Ammon's horn (tissue), 1 donor: ENCODE results near the gene NLRP9.

Experiments used
- DNase-seq: peaks from one replicate; pipeline ENCODE4 v3.0.0-alpha.2; 2016; ENCODE audit warnings: low spot score

The NLRP9 gene

GRCh38 chr19:55673465-55673864, 64.7 kb downstream of the NLRP9 start:
- no peak for DNase-seq

DNA sequence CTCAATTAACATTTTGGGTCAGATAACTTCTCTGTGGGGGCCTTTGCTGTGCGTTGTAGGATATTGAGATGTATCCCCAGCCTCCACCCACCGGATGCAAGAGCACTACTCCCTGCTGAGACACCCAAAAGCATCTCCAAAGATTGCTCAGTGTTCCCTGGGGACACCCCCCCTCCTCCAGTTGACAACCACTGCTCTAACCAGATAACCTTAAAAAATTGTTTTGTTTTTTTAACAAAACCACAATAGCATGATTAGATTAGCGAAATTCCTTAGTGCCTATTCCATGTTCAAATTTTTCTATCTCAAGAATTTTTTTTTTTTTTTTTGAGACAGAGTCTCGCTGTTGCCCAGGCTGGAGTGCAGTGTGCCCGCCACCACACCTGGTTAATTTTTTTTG, 65.8 kb downstream of the NLRP9 start:
- DNase-seq: no peak

DNA sequence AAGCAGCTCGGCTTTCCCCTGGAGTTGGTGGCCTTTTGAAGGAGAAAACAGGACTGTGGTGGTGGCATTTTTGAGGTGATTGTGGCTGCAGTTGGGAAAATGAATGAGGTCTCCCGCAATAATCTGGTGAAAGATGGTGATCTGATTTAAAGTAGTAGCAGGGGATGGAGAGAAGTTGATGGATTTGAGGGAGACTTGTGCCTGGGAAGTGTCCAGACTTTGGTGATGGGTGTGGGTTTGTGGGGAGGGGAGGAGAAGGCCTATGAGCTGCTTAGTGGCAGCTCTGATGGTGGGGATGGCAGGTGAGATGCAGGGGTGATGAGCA, 67.2 kb downstream of the NLRP9 start:
- no peak for DNase-seq

- peak; percentile 66 for DNase-seq
Observed at GRCh38 chr19:55670280-55671053, 67.7 kb downstream of the NLRP9 start.

DNA sequence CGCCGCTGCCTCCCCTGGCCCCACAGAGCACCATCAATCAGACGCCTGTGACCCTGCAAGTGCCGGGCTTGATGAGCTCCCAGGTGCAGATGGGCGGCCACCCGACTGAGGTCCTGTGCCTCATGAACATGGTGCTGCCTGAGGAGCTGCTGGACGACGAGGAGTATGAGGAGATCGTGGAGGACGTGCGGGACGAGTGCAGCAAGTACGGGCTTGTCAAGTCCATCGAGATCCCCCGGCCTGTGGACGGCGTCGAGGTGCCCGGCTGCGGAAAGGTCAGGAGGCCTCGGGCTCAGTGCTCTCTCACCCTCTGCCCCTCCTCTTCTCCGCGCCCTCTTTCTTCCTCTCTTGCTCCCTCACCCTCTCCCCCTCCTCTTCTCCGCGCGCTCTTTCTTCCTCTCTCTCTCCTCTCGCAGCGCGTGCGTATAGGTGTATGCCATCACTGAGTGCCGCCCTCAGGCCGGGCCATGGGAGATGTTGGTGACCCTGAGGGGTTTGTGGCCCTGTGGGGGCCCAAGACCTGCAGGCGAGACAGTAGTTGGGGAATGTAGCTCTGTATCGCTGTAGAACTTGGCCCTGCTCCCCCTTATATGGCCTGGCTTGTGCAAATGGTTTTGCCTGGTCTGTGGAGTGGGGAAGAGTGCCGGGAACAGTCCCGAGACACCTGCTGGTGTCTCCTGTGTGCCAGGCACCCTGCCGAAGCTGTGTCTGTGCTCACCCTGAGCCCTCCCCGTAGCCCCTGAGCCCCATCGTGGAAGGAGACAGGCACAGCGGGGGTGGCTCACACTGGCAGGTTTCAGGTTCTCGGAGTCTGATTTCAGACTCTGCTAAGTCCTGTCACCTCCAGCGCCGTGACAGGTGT, 68.6 kb downstream of the NLRP9 start:
- DNase-seq: no peak

- DNase-seq: no peak
Observed at GRCh38 chr19:55668603-55669348, 69.4 kb downstream of the NLRP9 start.

GRCh38 chr19:55667958-55668357, 70.2 kb downstream of the NLRP9 start:
- no peak for DNase-seq

DNA sequence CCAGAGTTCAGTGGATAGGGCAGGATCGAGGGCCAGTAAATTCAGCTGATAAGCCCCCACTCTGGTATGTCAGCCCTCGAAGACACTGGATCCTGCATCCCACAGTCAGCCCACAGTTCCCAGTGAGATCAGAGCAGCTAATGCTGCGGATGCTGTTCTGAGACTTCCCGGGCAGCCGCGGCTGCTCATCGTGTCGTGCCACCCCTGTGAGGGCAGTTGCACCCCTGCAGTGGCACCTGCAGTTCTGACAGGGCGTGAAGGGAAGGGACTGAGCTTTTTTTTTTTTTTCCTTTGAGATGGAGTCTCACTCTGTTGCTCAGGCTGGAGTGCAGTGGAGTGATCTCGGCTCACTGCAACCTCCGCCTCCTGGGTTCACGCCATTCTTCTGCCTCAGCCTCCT, 70.7 kb downstream of the NLRP9 start:
- DNase-seq: no peak

- no peak for DNase-seq
Observed at GRCh38 chr19:55667006-55667381, 71.2 kb downstream of the NLRP9 start.

DNA sequence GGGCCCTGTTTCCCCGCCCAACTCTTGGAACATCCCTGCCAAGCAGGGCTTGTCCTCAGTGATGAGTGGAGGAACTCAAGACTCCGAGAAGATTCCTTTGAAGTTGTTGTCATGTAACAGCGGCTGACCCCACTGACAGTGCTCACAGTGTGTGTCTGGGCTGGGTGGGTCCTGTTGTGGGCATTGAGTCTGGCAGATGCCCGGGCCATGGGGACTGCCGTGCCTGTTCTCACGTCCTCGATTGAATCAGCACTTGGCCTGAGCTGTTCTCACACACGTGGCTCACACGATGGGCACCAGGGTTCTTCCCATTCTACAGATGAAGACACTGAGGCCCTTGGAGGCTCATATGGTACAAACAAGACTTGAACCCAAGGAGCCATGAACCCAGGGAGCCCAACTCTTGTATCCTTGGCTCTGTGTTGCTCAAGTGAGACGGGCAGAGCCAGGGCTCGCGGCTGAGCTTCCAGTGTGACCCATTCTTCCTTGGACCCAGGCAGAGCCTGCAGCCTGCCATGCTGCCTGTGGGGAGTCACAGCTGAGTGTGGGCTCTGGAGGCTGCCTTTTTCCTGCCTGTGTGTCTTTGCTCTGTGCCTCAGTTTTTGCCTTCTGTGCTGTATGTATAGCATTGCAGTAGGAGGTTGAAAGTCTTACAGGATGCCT, 71.7 kb downstream of the NLRP9 start:
- no peak for DNase-seq

GRCh38 chr19:55663846-55664536, 74.2 kb downstream of the NLRP9 start:
- no peak for DNase-seq

DNA sequence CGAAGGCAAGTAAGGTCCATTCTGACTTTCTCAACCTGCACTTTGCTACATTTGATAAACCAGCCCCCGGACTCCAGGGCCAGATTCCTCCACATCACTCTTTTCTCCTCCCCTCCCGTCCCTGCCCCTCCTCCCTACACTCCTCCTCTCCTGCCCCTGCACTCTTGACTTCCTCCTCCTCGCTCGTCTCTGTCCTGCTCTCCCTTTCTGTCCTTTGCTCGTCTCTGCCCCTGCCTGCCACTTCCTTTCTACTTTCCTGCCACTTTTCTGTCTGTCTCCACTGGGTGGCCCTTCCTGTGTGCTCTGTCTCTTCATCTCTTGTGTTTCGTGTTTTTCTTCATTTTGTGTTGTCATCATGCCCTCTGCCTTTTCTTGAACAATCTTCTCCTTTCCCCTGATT, 76.4 kb downstream of the NLRP9 start:
- DNase-seq: no peak

DNA sequence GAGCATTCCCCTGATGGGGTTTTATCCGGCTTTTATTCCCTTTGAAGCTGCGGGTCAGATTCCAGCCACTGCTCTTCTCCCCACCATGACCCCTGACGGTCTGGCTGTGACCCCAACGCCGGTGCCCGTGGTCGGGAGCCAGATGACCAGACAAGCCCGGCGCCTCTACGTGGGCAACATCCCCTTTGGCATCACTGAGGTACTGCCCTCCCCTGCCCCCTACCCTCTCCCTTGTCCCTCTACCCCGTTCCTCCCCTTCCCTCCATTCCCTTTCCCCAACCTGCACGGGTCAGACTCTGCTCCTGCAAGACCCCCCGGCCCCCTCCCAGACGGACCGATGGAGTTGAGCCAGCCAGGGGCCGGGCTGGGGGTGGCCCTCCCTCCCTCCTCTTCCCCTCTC, 77.2 kb downstream of the NLRP9 start:
- DNase-seq: no peak

DNA sequence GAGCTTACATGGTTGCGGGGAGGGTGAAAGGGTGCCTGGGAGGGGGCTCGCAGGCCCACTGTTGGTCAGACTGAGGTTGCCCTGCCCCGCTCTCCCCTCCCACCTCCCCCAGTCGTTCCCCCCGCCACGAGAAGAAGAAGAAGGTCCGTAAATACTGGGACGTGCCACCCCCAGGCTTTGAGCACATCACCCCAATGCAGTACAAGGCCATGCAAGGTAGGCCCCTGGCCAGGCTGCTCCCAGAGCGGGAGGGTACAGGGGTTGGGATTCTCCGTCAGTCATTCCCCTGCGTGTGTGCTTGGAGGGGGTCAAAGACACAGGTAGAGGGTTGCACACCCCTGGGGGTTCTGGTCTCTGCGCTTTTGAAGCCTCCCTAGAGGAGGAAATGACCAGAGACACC, 77.8 kb downstream of the NLRP9 start:
- no peak for DNase-seq

DNA sequence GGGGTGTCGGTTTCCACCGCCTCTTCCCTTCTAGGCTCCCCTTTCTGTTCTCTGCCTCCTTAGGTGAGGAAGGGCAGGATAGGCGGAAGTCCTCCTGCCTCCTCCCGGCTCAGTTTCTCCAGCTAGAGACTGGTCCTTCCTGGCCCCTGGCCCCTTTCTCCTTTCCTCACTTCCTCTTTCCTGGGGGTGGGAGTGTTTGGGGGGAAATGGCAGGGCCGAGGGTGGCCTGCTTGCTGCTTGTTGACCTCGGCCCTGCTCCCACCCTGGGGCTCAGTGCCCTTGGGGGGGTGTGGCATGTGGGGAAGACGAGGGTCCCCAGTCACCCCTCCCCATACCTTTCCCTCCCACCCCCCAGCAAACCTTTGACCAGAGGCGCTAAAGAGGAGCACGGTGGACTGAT, 78.4 kb downstream of the NLRP9 start:
- no peak for DNase-seq

DNA sequence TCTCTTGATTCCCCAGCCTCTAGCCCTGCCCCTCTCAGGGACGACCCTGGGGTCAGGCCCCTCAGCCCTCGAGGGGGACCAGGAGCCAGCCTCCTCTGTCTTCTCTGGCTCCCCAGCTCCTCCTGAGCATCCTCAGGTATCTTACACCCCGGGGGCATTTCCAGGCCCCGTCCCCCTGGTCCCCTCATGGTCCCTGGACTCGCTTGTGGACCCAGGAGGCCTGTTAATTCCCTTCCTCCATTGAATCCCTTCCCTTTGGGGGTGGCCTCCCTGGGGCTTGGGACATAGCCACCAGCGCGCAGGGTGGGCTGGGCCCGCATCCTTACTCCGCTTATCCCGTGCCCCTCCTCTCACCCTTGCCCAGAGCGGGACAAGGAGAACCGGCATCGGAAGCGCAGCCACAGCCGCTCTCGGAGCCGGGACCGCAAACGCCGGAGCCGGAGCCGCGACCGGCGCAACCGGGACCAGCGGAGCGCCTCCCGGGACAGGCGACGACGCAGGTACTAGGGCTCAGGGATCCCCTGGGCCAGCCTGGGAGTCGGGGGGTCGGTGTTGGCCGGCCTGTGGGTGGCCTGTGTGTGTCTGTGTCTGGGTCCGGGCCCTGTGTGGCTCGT, 79.2 kb downstream of the NLRP9 start:
- DNase-seq: no peak
